HEK293 (cell line): Measurements from ENCODE around the gene ADAMTSL4.

Experiments
- CTCF ChIA-PET: fragments of 350-600 bp; formaldehyde crosslinking; extraction: SDS; loops from one replicate; lab custom pipeline; 2021; ENCODE audit warnings: antibody characterized with exemption; lab: Yijun Ruan, JAX
- POLR2A ChIA-PET: fragments of 300-600 bp; formaldehyde crosslinking; extraction: SDS; loops from one replicate; lab custom pipeline; 2020; ENCODE audit warnings: antibody characterized with exemption, inconsistent platforms; lab: Yijun Ruan, JAX
- H3K27ac ChIP-seq: fragments of 200-500 bp; sonication (Bioruptor generic); 2 replicates; pipeline ENCODE4 v1.5.1; 2014; ENCODE audit warnings: low read depth, low read length, control low read depth, inconsistent platforms; ENCODE audit errors: extremely low read depth
- H3K36me3 ChIP-seq, 2 experiments: fragments of 200-500 bp in 1 of 2; sonication (Bioruptor generic) in 1 of 2; 1 replicate in 1 of 2; 2 replicates in 1 of 2; pipeline ENCODE4 v1.5.1; 2014 to 2017; ENCODE audit warnings: inconsistent platforms in 2 of 2, low read length in 2 of 2; ENCODE audit not compliant: control insufficient read depth in 2 of 2, insufficient read depth in 1 of 2
- H3K4me1 ChIP-seq: fragments of 200-500 bp; sonication (Bioruptor generic); 2 replicates; pipeline ENCODE4 v1.5.1; 2014; ENCODE audit warnings: mild to moderate bottlenecking, low read length, inconsistent platforms; ENCODE audit not compliant: control insufficient read depth, insufficient read depth
- H3K4me3 ChIP-seq: 2 replicates; pipeline ENCODE4 v1.5.1; 2011; ENCODE audit warnings: low read depth, mild to moderate bottlenecking, control low read depth, low read length, moderate library complexity
- H3K9me3 ChIP-seq: fragments of 200-500 bp; sonication (Bioruptor generic); 2 replicates; pipeline ENCODE4 v1.5.1; 2014; ENCODE audit warnings: low read depth, low read length, inconsistent platforms; ENCODE audit not compliant: control insufficient read depth, insufficient read depth
- AEBP2 ChIP-seq: fragments of 450-650 bp; formaldehyde crosslinking; IDR thresholded peaks from 2 replicates; pipeline ENCODE4 v1.5.1; 2016; ENCODE audit warnings: missing biosample characterization, missing genetic modification characterization, borderline replicate concordance
- MYNN ChIP-seq: fragments of 450-650 bp; formaldehyde crosslinking; IDR thresholded peaks from 2 replicates; pipeline ENCODE4 v1.5.1; 2016; ENCODE audit warnings: missing biosample characterization, missing genetic modification characterization, borderline replicate concordance
- PRDM10 ChIP-seq: fragments of 450-650 bp; formaldehyde crosslinking; IDR thresholded peaks from 2 replicates; pipeline ENCODE4 v1.5.1; 2016; ENCODE audit warnings: missing biosample characterization, missing genetic modification characterization
- SALL2 ChIP-seq: fragments of 450-650 bp; formaldehyde crosslinking; IDR thresholded peaks from 2 replicates; pipeline ENCODE4 v1.5.0; 2017; ENCODE audit warnings: missing biosample characterization, mild to moderate bottlenecking, missing genetic modification characterization, borderline replicate concordance
- ZBTB17 ChIP-seq: fragments of 450-650 bp; formaldehyde crosslinking; IDR thresholded peaks from 2 replicates; pipeline ENCODE4 v1.5.1; 2016; ENCODE audit warnings: missing biosample characterization, missing genetic modification characterization
- ZBTB7A ChIP-seq: fragments of 450-650 bp; formaldehyde crosslinking; IDR thresholded peaks from 2 replicates; pipeline ENCODE4 v1.5.1; 2016; ENCODE audit warnings: low read depth, missing biosample characterization, missing genetic modification characterization
- ZNF114 ChIP-seq: fragments of 450-650 bp; formaldehyde crosslinking; IDR thresholded peaks from 2 replicates; pipeline ENCODE4 v1.5.0; 2017; ENCODE audit warnings: missing biosample characterization, missing genetic modification characterization
- ZNF155 ChIP-seq: fragments of 450-650 bp; formaldehyde crosslinking; IDR thresholded peaks from 2 replicates; pipeline ENCODE4 v1.5.1; 2016; ENCODE audit warnings: missing biosample characterization, missing genetic modification characterization
- ZNF18 ChIP-seq: fragments of 450-650 bp; formaldehyde crosslinking; IDR thresholded peaks from 2 replicates; pipeline ENCODE4 v1.5.1; 2016; ENCODE audit warnings: missing biosample characterization, missing genetic modification characterization
- ZNF266 ChIP-seq: fragments of 450-650 bp; formaldehyde crosslinking; IDR thresholded peaks from 2 replicates; pipeline ENCODE4 v1.5.1; 2016; ENCODE audit warnings: missing biosample characterization, missing genetic modification characterization, low read depth
- ZNF341 ChIP-seq: fragments of 450-650 bp; formaldehyde crosslinking; IDR thresholded peaks from 2 replicates; pipeline ENCODE4; 2016; ENCODE audit warnings: low read depth, missing biosample characterization, missing genetic modification characterization
- ZNF350 ChIP-seq: fragments of 450-650 bp; formaldehyde crosslinking; IDR thresholded peaks from 2 replicates; pipeline ENCODE4 v1.5.0; 2017; ENCODE audit warnings: missing biosample characterization, mild to moderate bottlenecking, missing genetic modification characterization
- ZNF394 ChIP-seq: fragments of 450-650 bp; formaldehyde crosslinking; IDR thresholded peaks from 2 replicates; pipeline ENCODE4 v1.5.1; 2016; ENCODE audit warnings: missing biosample characterization, missing genetic modification characterization, mild to moderate bottlenecking, moderate library complexity, borderline replicate concordance
- ZNF473 ChIP-seq: fragments of 450-650 bp; formaldehyde crosslinking; IDR thresholded peaks from 2 replicates; pipeline ENCODE4 v1.5.1; 2017; ENCODE audit warnings: missing biosample characterization, missing genetic modification characterization
- ZNF548 ChIP-seq: fragments of 450-650 bp; formaldehyde crosslinking; IDR thresholded peaks from 2 replicates; pipeline ENCODE4 v1.5.1; 2016; ENCODE audit warnings: missing biosample characterization, missing genetic modification characterization
- ZNF549 ChIP-seq: fragments of 450-650 bp; IDR thresholded peaks from 2 replicates; pipeline ENCODE4 v1.5.1; 2018; ENCODE audit warnings: missing biosample characterization, missing genetic modification characterization, mild to moderate bottlenecking, inconsistent platforms, moderate library complexity
- ZNF623 ChIP-seq: fragments of 450-650 bp; formaldehyde crosslinking; IDR thresholded peaks from 2 replicates; pipeline ENCODE4 v1.5.1; 2016; ENCODE audit warnings: missing biosample characterization, missing genetic modification characterization
- ZSCAN18 ChIP-seq: fragments of 450-650 bp; formaldehyde crosslinking; IDR thresholded peaks from 2 replicates; pipeline ENCODE4 v1.5.1; 2016; ENCODE audit warnings: missing biosample characterization, missing genetic modification characterization

The ADAMTSL4 gene

GRCh38 chr1:150511551-150511950, 37.7 kb upstream of the ADAMTSL4 start:
- TF ChIP-seq ZNF473 (tag by site-specific recombination) (no peak), ZNF266 (tag by site-specific recombination) (no peak), ZNF549 (tag by site-specific recombination) (no peak), ZNF114 (tag by site-specific recombination) (no peak), ZBTB17 (tag by site-specific recombination) (no peak), ZNF341 (tag by site-specific recombination) (no peak), ZNF155 (tag by site-specific recombination) (no peak)
- H3K36me3 ChIP-seq = peaks cover 3 to 31% of the 10 kb centered on the region in 2 experiments; a peak in 2 of 3 replicates
- H3K9me3 ChIP-seq = no peaks in the 10 kb centered on the region
- no peak overlapping the region for H3K27ac ChIP-seq
- ChIA-PET CTCF (interaction anchor here (1.1 kb wide), 1 partner anchor 22 kb away, joined by 3 read pairs; no protein-coding TSS in a partner anchor), POLR2A (interaction anchor here (0.9 kb wide), 1 partner anchor 24 kb away, joined by 3 read pairs; the partner anchor contains the start of gene TARS2)
- H3K4me3 ChIP-seq = no peak overlapping the region
- H3K4me1 ChIP-seq = no peaks in the 10 kb centered on the region

- Histone ChIP-seq H3K27ac (no peak overlapping the region), H3K4me3 (no peak overlapping the region), H3K9me3 (no peaks in the 10 kb centered on the region), H3K4me1 (no peaks in the 10 kb centered on the region), H3K36me3 (peaks cover 0 to 25% of the 10 kb centered on the region in 2 experiments; a peak in 1 of 3 replicates)
- ChIA-PET CTCF (interaction anchor here (1.1 kb wide), 1 partner anchor 21 kb away, joined by 3 read pairs; no protein-coding TSS in a partner anchor), POLR2A (interaction anchor here (0.9 kb wide), 1 partner anchor 25 kb away, joined by 3 read pairs; the partner anchor contains the start of gene TARS2)
- TF ChIP-seq PRDM10 (tag by site-specific recombination) (no peak), ZNF394 (tag by site-specific recombination) (no peak), ZNF548 (tag by site-specific recombination) (no peak), ZBTB7A (tag by site-specific recombination) (no peak), ZNF350 (tag by site-specific recombination) (no peak)
These were observed 37.1 kb upstream of the ADAMTSL4 start for GRCh38 chr1:150511985-150512660.

GRCh38 chr1:150512846-150513245, 36.4 kb upstream of the ADAMTSL4 start:
- CTCF ChIA-PET = no interaction called here
- POLR2A ChIA-PET = no interaction called here
- Histone ChIP-seq H3K4me1 (no peaks in the 10 kb centered on the region), H3K27ac (no peak overlapping the region), H3K36me3 (peaks cover 0 to 24% of the 10 kb centered on the region in 2 experiments; a peak in 1 of 3 replicates), H3K4me3 (no peak overlapping the region), H3K9me3 (no peaks in the 10 kb centered on the region)
- no peak for TF ChIP-seq ZNF18
- TF ChIP-seq ZSCAN18 = no peak
- no peak for TF ChIP-seq SALL2 (tag by site-specific recombination)
- TF ChIP-seq ZNF623 (tag by site-specific recombination) = no peak
- TF ChIP-seq AEBP2 (tag by site-specific recombination) = no peak
- no peak for TF ChIP-seq MYNN (tag by site-specific recombination)
